ENCODE results near the gene RANBP1.

- TF ChIP-seq CTCF (IDR thresholded peaks at IDR 0.05) (no peak), POLR2AphosphoS5 (IDR thresholded peaks at IDR 0.05; ENCODE audit: insufficient read depth in 1 of 2, low read depth in 1 of 2) (no peak), POLR2A (IDR thresholded peaks at IDR 0.05) (no peak)
Measured at GRCh38 chr22:20166703-20167102, 50.8 kb downstream of the RANBP1 start.

Data from vagina (tissue), 2 donors.